HG03095 (cell line): ENCODE measurements around the gene TCF3.
"Not testable (repeated sequence)": the region's sequence is repeated elsewhere in the genome, so short reads cannot be mapped to it uniquely, and the experiment has no call there.

ENCODE experiments used
- ATAC-seq: cut with Tn5 transposase; IDR thresholded peaks from one replicate; pipeline ENCODE4 v1.9.1; 2021; ENCODE audit warnings: moderate library complexity; ENCODE audit not compliant: unreplicated experiment

TCF3 gene

GRCh38 chr19:1653300-1653628 is 849 bp upstream of the TCF3 start:
- ATAC-seq, result no peak

GRCh38 chr19:1651568-1652291 is 685 bp downstream of the TCF3 start:
- no peak for ATAC-seq

- ATAC-seq, result no peak
Observed at GRCh38 chr19:1650650-1651567, 1.5 kb downstream of the TCF3 start.

GRCh38 chr19:1649706-1650649 is 2.4 kb downstream of the TCF3 start:
- no peak for ATAC-seq

GRCh38 chr19:1648920-1649541 is 3.4 kb downstream of the TCF3 start:
- ATAC-seq, result no peak

- ATAC-seq, result no peak
Observed at GRCh38 chr19:1648459-1648849, 4.0 kb downstream of the TCF3 start.

GRCh38 chr19:1647501-1648458 is 4.6 kb downstream of the TCF3 start:
- no peak for ATAC-seq

GRCh38 chr19:1646659-1647453 is 5.6 kb downstream of the TCF3 start:
- no peak for ATAC-seq

GRCh38 chr19:1646149-1646548 is 6.3 kb downstream of the TCF3 start:
- ATAC-seq, result no peak

GRCh38 chr19:1645299-1645698 is 7.1 kb downstream of the TCF3 start:
- no peak for ATAC-seq

- ATAC-seq, result no peak
Observed at GRCh38 chr19:1644070-1644469, 8.3 kb downstream of the TCF3 start.

GRCh38 chr19:1640893-1641448 is 11.4 kb downstream of the TCF3 start:
- not testable (repeated sequence) for ATAC-seq

GRCh38 chr19:1636325-1637236 is 15.8 kb downstream of the TCF3 start:
- no peak for ATAC-seq

GRCh38 chr19:1634938-1635243 is 17.5 kb downstream of the TCF3 start:
- no peak for ATAC-seq

- no peak for ATAC-seq
Observed at GRCh38 chr19:1634242-1634937, 18.0 kb downstream of the TCF3 start.

GRCh38 chr19:1633269-1633826 is 19.1 kb downstream of the TCF3 start:
- ATAC-seq, result no peak
